Measurements from ENCODE around the gene RAB29. TPM values are rescaled to one million over a fixed set of nuclear protein-coding genes. Genes with fewer than 3 reads are reported as not detected.

RAB29 gene
- total and polyA plus RNA-seq, 7 donors: 5.3 to 20.5 (median 5.9) TPM

DNA sequence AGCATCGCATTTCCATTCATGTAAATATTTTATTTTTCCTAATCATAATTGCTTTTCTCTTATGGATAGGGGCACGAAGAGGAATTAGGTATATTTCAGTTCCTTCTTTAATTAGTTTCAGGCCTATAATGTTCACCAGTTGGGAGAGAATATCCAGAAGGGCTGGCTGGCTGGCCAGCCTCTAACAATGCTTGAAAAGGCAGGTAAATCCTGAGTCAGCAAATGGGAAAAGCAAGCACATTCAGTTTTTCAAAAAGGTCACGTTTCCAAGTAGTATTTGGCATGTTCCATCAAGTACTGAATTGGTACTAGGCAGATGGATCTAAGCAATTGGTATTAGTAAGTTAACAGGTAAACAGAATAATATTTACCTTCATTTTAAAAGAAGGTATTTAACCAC is 8.0 kb downstream of the RAB29 start:
- no peak for ATAC-seq
- H3K27ac ChIP-seq: no peak overlapping the region
- WGBS, 3 donors: 77 to 84% (median 78%) methylated on average over 3 of the region's 3 CpGs

DNA sequence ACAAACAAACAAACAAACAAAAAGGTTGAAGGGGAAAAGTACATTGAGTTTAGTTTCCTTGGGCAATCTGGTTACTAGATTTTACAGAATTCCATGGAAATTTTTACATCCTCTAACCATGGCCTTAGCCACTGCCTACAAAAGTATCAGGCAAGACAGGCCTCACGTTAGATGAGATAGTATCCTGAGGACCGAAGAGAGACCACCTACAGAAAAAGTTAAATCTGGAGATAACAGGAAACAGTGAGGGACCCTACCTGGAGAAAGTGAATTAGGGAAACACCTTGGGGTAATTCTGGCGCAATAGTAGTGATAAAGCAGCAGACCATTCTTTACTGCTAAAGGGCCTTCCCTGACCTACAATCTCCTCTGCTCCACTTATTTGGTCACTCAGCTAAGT is 8.7 kb downstream of the RAB29 start:
- H3K27me3 ChIP-seq (ENCODE audit: insufficient read depth in 3 of 3, low read length in 2 of 3): no peaks in the 10 kb centered on the region
- TF ChIP-seq, protein P1, sequence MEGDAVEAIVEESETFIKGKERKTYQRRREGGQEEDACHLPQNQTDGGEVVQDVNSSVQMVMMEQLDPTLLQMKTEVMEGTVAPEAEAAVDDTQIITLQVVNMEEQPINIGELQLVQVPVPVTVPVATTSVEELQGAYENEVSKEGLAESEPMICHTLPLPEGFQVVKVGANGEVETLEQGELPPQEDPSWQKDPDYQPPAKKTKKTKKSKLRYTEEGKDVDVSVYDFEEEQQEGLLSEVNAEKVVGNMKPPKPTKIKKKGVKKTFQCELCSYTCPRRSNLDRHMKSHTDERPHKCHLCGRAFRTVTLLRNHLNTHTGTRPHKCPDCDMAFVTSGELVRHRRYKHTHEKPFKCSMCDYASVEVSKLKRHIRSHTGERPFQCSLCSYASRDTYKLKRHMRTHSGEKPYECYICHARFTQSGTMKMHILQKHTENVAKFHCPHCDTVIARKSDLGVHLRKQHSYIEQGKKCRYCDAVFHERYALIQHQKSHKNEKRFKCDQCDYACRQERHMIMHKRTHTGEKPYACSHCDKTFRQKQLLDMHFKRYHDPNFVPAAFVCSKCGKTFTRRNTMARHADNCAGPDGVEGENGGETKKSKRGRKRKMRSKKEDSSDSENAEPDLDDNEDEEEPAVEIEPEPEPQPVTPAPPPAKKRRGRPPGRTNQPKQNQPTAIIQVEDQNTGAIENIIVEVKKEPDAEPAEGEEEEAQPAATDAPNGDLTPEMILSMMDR (IDR thresholded peaks at IDR 0.05): no peak
- 66 to 95% (median 88%) methylated on average over 3 of the region's 3 CpGs for WGBS, 3 donors
- no peak overlapping the region for H3K27ac ChIP-seq
- no peak overlapping the region for H3K4me3 ChIP-seq
- H3K36me3 ChIP-seq (ENCODE audit: insufficient read depth in 1 of 2, low read depth in 1 of 2): peaks cover 0 to 25% of the 10 kb centered on the region in 2 donors
- DNase-seq (no peak), ATAC-seq (no peak)
- H3K9me3 ChIP-seq: no peaks in the 10 kb centered on the region
- intact Hi-C loops (cut with DNase I): no loop called here
- H3K4me1 ChIP-seq: no peaks in the 10 kb centered on the region

More for the DNA sequence above, 8.0 kb downstream of the RAB29 start:
- Histone ChIP-seq H3K9me3 (no peaks in the 10 kb centered on the region), H3K4me3 (no peak overlapping the region), H3K36me3 (ENCODE audit: insufficient read depth in 1 of 2, low read depth in 1 of 2) (peaks cover 0 to 25% of the 10 kb centered on the region in 2 donors), H3K27me3 (ENCODE audit: insufficient read depth in 3 of 3, low read length in 2 of 3) (no peaks in the 10 kb centered on the region), H3K4me1 (no peaks in the 10 kb centered on the region)
- intact Hi-C loops (cut with DNase I): no loop called here
- no peak for DNase-seq
- TF ChIP-seq, protein P1 (IDR thresholded peaks at IDR 0.05): no peak

DNA sequence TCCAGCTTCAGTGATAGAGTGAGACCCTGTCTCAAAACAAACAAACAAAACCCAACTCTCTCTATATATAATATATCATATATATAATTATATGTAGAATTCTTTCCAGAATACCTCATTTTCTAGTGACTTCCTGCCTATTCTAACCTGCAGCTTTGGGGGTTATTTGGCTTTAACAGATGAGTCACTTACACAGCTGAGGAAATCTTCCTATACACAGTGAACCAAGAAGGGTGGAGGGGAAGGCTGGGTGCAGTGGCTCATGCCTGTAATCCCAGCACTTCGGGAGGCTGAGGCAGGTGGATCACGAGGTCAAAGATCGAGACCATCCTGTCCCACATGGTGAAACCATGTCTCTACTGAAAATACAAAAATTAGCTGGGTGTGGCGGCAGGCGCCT is 9.2 kb downstream of the RAB29 start:
- Histone ChIP-seq H3K36me3 (ENCODE audit: insufficient read depth in 1 of 2, low read depth in 1 of 2) (peaks cover 0 to 20% of the 10 kb centered on the region in 2 donors), H3K27me3 (ENCODE audit: insufficient read depth in 3 of 3, low read length in 2 of 3) (no peaks in the 10 kb centered on the region), H3K4me3 (no peak overlapping the region), H3K9me3 (no peaks in the 10 kb centered on the region), H3K4me1 (no peaks in the 10 kb centered on the region), H3K27ac (no peak overlapping the region)
- no peak for ATAC-seq
- DNase-seq: no peak
- 68 to 73% (median 70%) methylated on average over 5 of the region's 5 CpGs for WGBS, 3 donors
- TF ChIP-seq, protein P1 (IDR thresholded peaks at IDR 0.05): no peak
- intact Hi-C loops (cut with DNase I): no loop called here

DNA sequence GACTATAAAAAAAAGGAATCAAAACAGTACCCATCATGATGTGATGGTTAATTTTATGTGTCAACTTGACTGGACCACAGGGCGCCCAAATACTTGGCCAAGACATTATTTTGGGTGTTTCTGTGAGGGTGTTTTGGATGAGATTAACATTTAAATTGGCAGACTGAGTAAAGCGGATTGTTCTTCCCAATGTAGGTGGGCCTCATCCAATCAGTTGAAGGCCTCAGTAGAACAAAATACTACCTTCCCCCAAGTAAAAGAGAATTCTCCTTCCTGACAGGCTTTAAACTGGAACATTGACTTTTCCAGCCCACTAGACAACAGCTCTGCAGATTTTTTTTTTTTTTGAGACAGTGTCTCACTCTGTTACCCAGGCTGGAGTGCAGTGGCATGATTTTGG is 10.7 kb downstream of the RAB29 start:
- intact Hi-C loops (cut with DNase I): no loop called here
- H3K27me3 ChIP-seq (ENCODE audit: insufficient read depth in 3 of 3, low read length in 2 of 3): no peaks in the 10 kb centered on the region
- H3K4me1 ChIP-seq: no peaks in the 10 kb centered on the region
- ATAC-seq (no peak), DNase-seq (no peak)
- no peak overlapping the region for H3K27ac ChIP-seq
- no peaks in the 10 kb centered on the region for H3K9me3 ChIP-seq
- peaks cover 0 to 6% of the 10 kb centered on the region in 2 donors for H3K36me3 ChIP-seq (ENCODE audit: insufficient read depth in 1 of 2, low read depth in 1 of 2)
- no peak overlapping the region for H3K4me3 ChIP-seq
- 92 to 98% (median 94%) methylated on average over 2 of the region's 2 CpGs for WGBS, 3 donors
- TF ChIP-seq, protein P1 (IDR thresholded peaks at IDR 0.05): no peak

DNA sequence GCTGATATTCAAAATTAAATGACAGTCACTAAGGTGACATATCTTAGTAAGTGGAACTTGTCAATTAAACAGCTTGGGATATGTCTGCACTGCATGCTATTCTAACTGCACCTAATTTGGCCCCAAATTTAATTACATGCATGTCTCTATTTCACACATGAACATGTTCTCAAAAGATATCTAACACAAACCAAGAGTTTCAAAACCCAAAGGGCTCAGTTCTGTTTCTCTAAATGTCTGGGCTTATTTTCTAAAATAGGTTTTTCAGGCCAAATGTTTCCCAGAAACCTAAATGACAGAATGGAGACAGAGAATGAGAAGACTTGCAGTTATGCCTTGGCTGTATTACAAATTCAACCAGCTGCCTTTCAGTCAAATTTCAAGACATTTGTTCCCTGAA is 11.3 kb downstream of the RAB29 start:
- intact Hi-C loops (cut with DNase I): no loop called here
- H3K36me3 ChIP-seq (ENCODE audit: insufficient read depth in 1 of 2, low read depth in 1 of 2): no peaks in the 10 kb centered on the region
- H3K27ac ChIP-seq: no peak overlapping the region
- no peak for DNase-seq
- TF ChIP-seq, protein P1 (IDR thresholded peaks at IDR 0.05): no peak
- no peak for ATAC-seq
- H3K4me1 ChIP-seq: no peaks in the 10 kb centered on the region
- no peaks in the 10 kb centered on the region for H3K9me3 ChIP-seq
- H3K4me3 ChIP-seq: no peak overlapping the region
- H3K27me3 ChIP-seq (ENCODE audit: insufficient read depth in 3 of 3, low read length in 2 of 3): no peaks in the 10 kb centered on the region
